Pulmonary artery endothelial cell (primary cell): Measurements from ENCODE around the gene MLYCD. TPM values are rescaled to one million over a fixed set of nuclear protein-coding genes. Genes with fewer than 3 reads are reported as not detected.

Experiments
- DNase-seq: peaks from one replicate; pipeline ENCODE4 v3.0.0-alpha.2; 2011; ENCODE audit warnings: low read depth, low spot score
- total RNA-seq: library from RNA; depleted of rRNA; stranded (reverse); fragments of >200 nt; gene quantifications from 2 replicates; pipeline ENCODE4 v1.2.3, GENCODE V29; 2014

Gene MLYCD
- total RNA-seq, 1 donor from 2014 or later = 2.2 TPM

GRCh38 chr16:83899272-83899897 is 470 bp downstream of the MLYCD start:
- peak; percentile 11 for DNase-seq

GRCh38 chr16:83899978-83900377 is 1.1 kb downstream of the MLYCD start:
- DNase-seq = no peak

- no peak for DNase-seq
Measured at GRCh38 chr16:83900571-83900970, 1.7 kb downstream of the MLYCD start.

- no peak for DNase-seq
Measured at GRCh38 chr16:83901101-83901500, 2.2 kb downstream of the MLYCD start.

- no peak for DNase-seq
Measured at GRCh38 chr16:83903751-83904150, 4.8 kb downstream of the MLYCD start.

GRCh38 chr16:83906683-83907082 is 7.8 kb downstream of the MLYCD start:
- DNase-seq = no peak

GRCh38 chr16:83907111-83907510 is 8.2 kb downstream of the MLYCD start:
- no peak for DNase-seq

- DNase-seq = no peak
Measured at GRCh38 chr16:83907631-83908250, 8.8 kb downstream of the MLYCD start.

GRCh38 chr16:83908798-83909197 is 9.9 kb downstream of the MLYCD start:
- no peak for DNase-seq

GRCh38 chr16:83911290-83911689 is 12.4 kb downstream of the MLYCD start:
- DNase-seq = no peak

GRCh38 chr16:83912519-83913244 is 13.8 kb downstream of the MLYCD start:
- no peak for DNase-seq

- no peak for DNase-seq
Measured at GRCh38 chr16:83913245-83913633, 14.3 kb downstream of the MLYCD start.

- no peak for DNase-seq
Measured at GRCh38 chr16:83914091-83914710, 15.3 kb downstream of the MLYCD start.

GRCh38 chr16:83915081-83915480 is 16.2 kb downstream of the MLYCD start:
- DNase-seq = no peak

GRCh38 chr16:83915491-83915890 is 16.6 kb downstream of the MLYCD start:
- DNase-seq = no peak

- no peak for DNase-seq
Measured at GRCh38 chr16:83917152-83918120, 18.5 kb downstream of the MLYCD start.

- DNase-seq = no peak
Measured at GRCh38 chr16:83920894-83921491, 22.1 kb downstream of the MLYCD start.

GRCh38 chr16:83923581-83924365 is 24.9 kb downstream of the MLYCD start:
- no peak for DNase-seq

GRCh38 chr16:83924686-83925085 is 25.8 kb downstream of the MLYCD start:
- no peak for DNase-seq
